H9 (cell line): Measurements from ENCODE around the gene WDR82. TPM values are rescaled to one million over a fixed set of nuclear protein-coding genes. Genes with fewer than 3 reads are reported as not detected.

Source experiments
- DNase-seq: peaks from one replicate; pipeline ENCODE4 v3.0.0-alpha.2; 2017
- H2AFZ ChIP-seq: one replicate; pipeline ENCODE4 v1.6.1; 2013; ENCODE audit warnings: mild to moderate bottlenecking, low read length, control low read depth, moderate library complexity
- H2AK5ac ChIP-seq: 2 replicates; pipeline ENCODE4 v1.6.1; 2013; ENCODE audit warnings: low read length, control low read depth, mixed read lengths; ENCODE audit not compliant: insufficient read length
- H2BK120ac ChIP-seq: one replicate; pipeline ENCODE4 v1.6.1; 2013; ENCODE audit warnings: low read depth, mild to moderate bottlenecking, low read length, control low read depth, inconsistent platforms; ENCODE audit not compliant: poor library complexity, severe bottlenecking
- H2BK12ac ChIP-seq: 2 replicates; pipeline ENCODE4 v1.6.1; 2013; ENCODE audit warnings: low read length, control low read depth, mixed read lengths, low read depth; ENCODE audit not compliant: insufficient read length
- H2BK15ac ChIP-seq: 2 replicates; pipeline ENCODE4 v1.6.1; 2013; ENCODE audit warnings: low read depth, low read length, control low read depth
- H2BK20ac ChIP-seq: one replicate; pipeline ENCODE4 v1.6.1; 2013; ENCODE audit warnings: low read depth, mild to moderate bottlenecking, low read length, control low read depth, inconsistent platforms; ENCODE audit not compliant: poor library complexity, severe bottlenecking
- H2BK5ac ChIP-seq: 2 replicates; pipeline ENCODE4 v1.6.1; 2013; ENCODE audit warnings: low read length, control low read depth, mixed read lengths; ENCODE audit not compliant: insufficient read length
- H3K14ac ChIP-seq: 2 replicates; pipeline ENCODE4 v1.6.1; 2013; ENCODE audit warnings: low read length, control low read depth; ENCODE audit not compliant: insufficient read depth
- H3K18ac ChIP-seq: 2 replicates; pipeline ENCODE4 v1.6.1; 2013; ENCODE audit warnings: low read depth, mild to moderate bottlenecking, mixed read lengths, low read length, control low read depth; ENCODE audit not compliant: insufficient read length
- H3K23ac ChIP-seq: 2 replicates; pipeline ENCODE4 v1.6.1; 2013; ENCODE audit warnings: low read length, control low read depth, mixed read lengths, low read depth; ENCODE audit not compliant: insufficient read length
- H3K23me2 ChIP-seq: 2 replicates; pipeline ENCODE4 v1.6.1; 2013; ENCODE audit warnings: low read depth, mild to moderate bottlenecking, mixed read lengths, low read length, control low read depth; ENCODE audit not compliant: insufficient read length, poor library complexity, severe bottlenecking
- H3K27ac ChIP-seq: 2 replicates; pipeline ENCODE4 v1.5.1; 2013; ENCODE audit warnings: low read length, control low read depth, mixed read lengths, low read depth; ENCODE audit not compliant: insufficient read length
- H3K27me3 ChIP-seq: 2 replicates; pipeline ENCODE4 v1.6.1; 2013; ENCODE audit warnings: low read length, control low read depth, inconsistent platforms; ENCODE audit not compliant: insufficient read depth
- H3K4ac ChIP-seq: 2 replicates; pipeline ENCODE4 v1.6.1; 2013; ENCODE audit warnings: low read depth, mild to moderate bottlenecking, control low read depth, inconsistent platforms, low read length, moderate library complexity
- H3K4me1 ChIP-seq: 2 replicates; pipeline ENCODE4 v1.6.1; 2013; ENCODE audit warnings: low read length, control low read depth, inconsistent platforms; ENCODE audit not compliant: insufficient read depth
- H3K4me2 ChIP-seq: 2 replicates; pipeline ENCODE4 v1.6.1; 2013; ENCODE audit warnings: low read length, control low read depth, mixed read lengths; ENCODE audit not compliant: insufficient read length, insufficient read depth
- H3K56ac ChIP-seq: 2 replicates; pipeline ENCODE4 v1.6.1; 2013; ENCODE audit warnings: low read depth, mild to moderate bottlenecking, mixed read lengths, low read length, control low read depth; ENCODE audit not compliant: insufficient read length
- H3K79me1 ChIP-seq: 2 replicates; pipeline ENCODE4 v1.6.1; 2013; ENCODE audit warnings: low read depth, mild to moderate bottlenecking, moderate library complexity, low read length, control low read depth, inconsistent platforms; ENCODE audit not compliant: insufficient read depth, poor library complexity, severe bottlenecking
- H3K79me2 ChIP-seq: 2 replicates; pipeline ENCODE4 v1.6.1; 2013; ENCODE audit warnings: low read length, control low read depth, inconsistent platforms; ENCODE audit not compliant: insufficient read depth
- H3K9ac ChIP-seq: 2 replicates; pipeline ENCODE4 v1.6.1; 2013; ENCODE audit warnings: low read length, control low read depth, mixed read lengths; ENCODE audit not compliant: insufficient read length; ENCODE audit errors: extremely low read depth
- H3K9me3 ChIP-seq: one replicate; pipeline ENCODE4 v1.6.1; 2013; ENCODE audit warnings: low read depth, low read length, inconsistent platforms; ENCODE audit not compliant: control insufficient read depth
- H3T11ph ChIP-seq: one replicate; pipeline ENCODE4 v1.6.1; 2013; ENCODE audit warnings: mild to moderate bottlenecking, low read length, control low read depth, inconsistent platforms
- H4K20me1 ChIP-seq: one replicate; pipeline ENCODE4 v1.6.1; 2013; ENCODE audit not compliant: control insufficient read depth, insufficient read length, insufficient read depth
- H4K5ac ChIP-seq: 2 replicates; pipeline ENCODE4 v1.6.1; 2013; ENCODE audit warnings: low read depth, mild to moderate bottlenecking, mixed read lengths, low read length, control low read depth; ENCODE audit not compliant: insufficient read length
- H4K8ac ChIP-seq: replicated peaks from 2 replicates; pipeline ENCODE4 v1.6.1; 2013; ENCODE audit warnings: low read length, control low read depth, mixed read lengths, low read depth; ENCODE audit not compliant: insufficient read length
- H4K91ac ChIP-seq: 2 replicates; pipeline ENCODE4 v1.6.1; 2013; ENCODE audit warnings: low read depth, mild to moderate bottlenecking, moderate library complexity, mixed read lengths, low read length, control low read depth; ENCODE audit not compliant: insufficient read length
- H3K27ac Mint-ChIP-seq, 3 experiments: 2 replicates in 2 of 3; 3 replicates in 1 of 3; pipeline ENCODE4 v1.8.0; 2020 to 2021; ENCODE audit warnings: mixed read lengths in 3 of 3, mild to moderate bottlenecking in 1 of 3, moderate library complexity in 1 of 3
- H3K27me3 Mint-ChIP-seq: 2 replicates; pipeline ENCODE4 v1.8.0; 2021; ENCODE audit warnings: low read depth, mild to moderate bottlenecking, moderate library complexity, mixed read lengths
- H3K36me3 Mint-ChIP-seq, 3 experiments: 2 replicates in 2 of 3; 3 replicates in 1 of 3; pipeline ENCODE4 v1.8.0; 2020 to 2021; ENCODE audit warnings: low read depth in 3 of 3, mixed read lengths in 3 of 3; ENCODE audit not compliant: insufficient read depth in 1 of 3
- H3K4me1 Mint-ChIP-seq, 2 experiments: 2 replicates each; pipeline ENCODE4 v1.8.0; 2020; ENCODE audit warnings: mixed read lengths in 2 of 2
- H3K4me3 Mint-ChIP-seq, 2 experiments: 2 replicates in 1 of 2; 3 replicates in 1 of 2; pipeline ENCODE4 v1.8.0; 2020 to 2021; ENCODE audit warnings: mild to moderate bottlenecking in 2 of 2, mixed read lengths in 2 of 2, moderate library complexity in 1 of 2
- H3K9me3 Mint-ChIP-seq, 2 experiments: 2 replicates in 1 of 2; 3 replicates in 1 of 2; pipeline ENCODE4 v1.8.0; 2020; ENCODE audit warnings: mild to moderate bottlenecking in 2 of 2, mixed read lengths in 2 of 2, moderate library complexity in 1 of 2
- CTCF ChIP-seq: fragments of 200-600 bp; sonication (generic); conservative IDR thresholded peaks from 3 replicates; pipeline ENCODE4 v1.8.0; 2021; ENCODE audit warnings: antibody characterized with exemption, mild to moderate bottlenecking
- WGBS: extraction: QIAGEN DNeasy Blood & Tissue Kit; methylation state at CpG from one replicate; pipeline ENCODE4 v1.1.7; 2013; ENCODE audit warnings: missing lambda C conversion rate, low lambda C conversion rate, mixed read lengths; ENCODE audit not compliant: insufficient read length; ENCODE audit errors: extremely low coverage; 5-methylcytosine and 5-hydroxymethylcytosine counted together
- total RNA-seq: library from RNA; stranded (reverse); gene quantifications from 2 replicates; pipeline ENCODE4 v1.2.1, GENCODE V29; 2021

Gene WDR82
- total RNA-seq, 1 experiment from 2014 or later, result 83.1 TPM

- H4K20me1 ChIP-seq, result no peaks in the 10 kb centered on the region
- peak overlapping the region; percentile 53 to 74; a peak in 4 of 5 replicates for H3K4me3 Mint-ChIP-seq
- TF ChIP-seq CTCF, result no peak
- no peak overlapping the region for H4K91ac ChIP-seq
- H3K4ac ChIP-seq, result no peak overlapping the region
- H2BK120ac ChIP-seq, result no peak overlapping the region
- H2BK5ac ChIP-seq, result no peak overlapping the region
- H3K27ac ChIP-seq, result no peak overlapping the region
- peaks cover 14% of the 10 kb centered on the region; the same call in 1 of the 2 replicates for H3K27me3 ChIP-seq
- H3K79me2 ChIP-seq, result no peaks in the 10 kb centered on the region
- no peak overlapping the region for H2BK20ac ChIP-seq
- no peak overlapping the region for H3T11ph ChIP-seq
- H3K4me1 ChIP-seq, result no peaks in the 10 kb centered on the region
- H3K36me3 Mint-ChIP-seq, result peaks cover 0 to 17% (median 10%) of the 10 kb centered on the region in 3 experiments; a peak in 5 of 7 replicates
- H3K23me2 ChIP-seq, result peaks cover 3% of the 10 kb centered on the region
- no peak overlapping the region for H2BK15ac ChIP-seq
- H3K27ac Mint-ChIP-seq, result no peak overlapping the region
- H3K4me1 Mint-ChIP-seq, result peaks cover 15 to 28% of the 10 kb centered on the region in 2 experiments
- no peak overlapping the region for H2AFZ ChIP-seq
- no peak overlapping the region for H3K9ac ChIP-seq
- H3K18ac ChIP-seq, result no peak overlapping the region
- no peak overlapping the region for H4K5ac ChIP-seq
- peaks cover 0 to 5% of the 10 kb centered on the region in 2 experiments; a peak in 2 of 5 replicates for H3K9me3 Mint-ChIP-seq
- no peak overlapping the region for H3K23ac ChIP-seq
- H3K4me2 ChIP-seq, result no peak overlapping the region
- WGBS, result no CpG with 5 or more reads among the region's 9 CpGs
- H4K8ac ChIP-seq, result no peak overlapping the region
- no peak overlapping the region for H3K14ac ChIP-seq
- H2AK5ac ChIP-seq, result no peak overlapping the region
- no peak overlapping the region for H2BK12ac ChIP-seq
- H3K56ac ChIP-seq, result no peak overlapping the region
- H3K79me1 ChIP-seq, result no peaks in the 10 kb centered on the region
- peaks cover 46% of the 10 kb centered on the region for H3K27me3 Mint-ChIP-seq
- H3K9me3 ChIP-seq, result no peaks in the 10 kb centered on the region
- peak; percentile 27 for DNase-seq
Observed at GRCh38 chr3:52243791-52244628, 34.4 kb downstream of the WDR82 start.
